Mesothelial cell of epicardium (in vitro differentiated cells): ENCODE results near the gene ATP1B2. TPM values are rescaled to one million over a fixed set of nuclear protein-coding genes. Genes with fewer than 3 reads are reported as not detected.

Source experiments
- DNase-seq, 2 experiments: peaks; one replicate each; pipeline ENCODE4 v3.0.0; 2021; ENCODE audit warnings: low spot score in 2 of 2; ENCODE audit not compliant: unreplicated experiment in 2 of 2
- H3K27ac Mint-ChIP-seq: 2 replicates; pipeline ENCODE4 v1.8.0; 2021; ENCODE audit warnings: mixed read lengths
- H3K27me3 Mint-ChIP-seq: 2 replicates; pipeline ENCODE4 v1.8.0; 2021; ENCODE audit warnings: low read depth, mixed read lengths
- H3K36me3 Mint-ChIP-seq: 2 replicates; pipeline ENCODE4 v1.8.0; 2021; ENCODE audit warnings: mixed read lengths
- H3K4me1 Mint-ChIP-seq: 2 replicates; pipeline ENCODE4 v1.8.0; 2021; ENCODE audit warnings: mixed read lengths
- H3K4me3 Mint-ChIP-seq: 2 replicates; pipeline ENCODE4 v1.8.0; 2021; ENCODE audit warnings: mild to moderate bottlenecking, moderate library complexity, mixed read lengths
- H3K9me3 Mint-ChIP-seq: 2 replicates; pipeline ENCODE4 v1.8.0; 2021; ENCODE audit warnings: mixed read lengths
- total RNA-seq: library from RNA; stranded (reverse); gene quantifications from 3 replicates; pipeline ENCODE4 v1.2.1, GENCODE V29; 2021
- TF ChIP-seq, protein P1 (sequence below): fragments of 200-600 bp; sonication (generic); IDR thresholded peaks from one replicate; pipeline ENCODE4 v1.5.0; 2021; ENCODE audit warnings: antibody characterized with exemption; ENCODE audit not compliant: unreplicated experiment

ATP1B2 gene
- total RNA-seq, 1 donor from 2014 or later: 10.2 TPM

DNA sequence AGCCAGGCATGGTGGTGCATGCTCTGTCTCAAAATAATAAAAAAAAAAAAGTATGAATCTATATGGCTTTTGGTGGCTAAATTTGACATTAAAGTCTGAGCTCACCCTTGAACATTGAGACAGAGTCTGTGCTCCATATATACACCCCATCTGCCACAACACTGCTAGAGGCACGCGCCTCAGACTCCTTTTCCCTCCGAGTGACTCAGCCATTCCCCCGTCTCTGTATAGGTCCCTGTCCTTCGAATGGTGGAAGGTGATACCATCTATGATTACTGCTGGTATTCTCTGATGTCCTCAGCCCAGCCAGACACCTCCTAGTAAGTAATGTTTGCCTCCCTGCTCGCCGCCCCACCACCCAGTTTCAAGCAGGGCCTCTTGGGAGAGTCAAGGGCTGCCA lies 49.8 kb downstream of the ATP1B2 start:
- Mint-ChIP-seq H3K4me3 (no peak overlapping the region), H3K27ac (no peak overlapping the region), H3K27me3 (no peaks in the 10 kb centered on the region), H3K4me1 (peaks cover 15% of the 10 kb centered on the region), H3K9me3 (no peaks in the 10 kb centered on the region), H3K36me3 (peaks cover 11% of the 10 kb centered on the region)
- TF ChIP-seq, protein P1, sequence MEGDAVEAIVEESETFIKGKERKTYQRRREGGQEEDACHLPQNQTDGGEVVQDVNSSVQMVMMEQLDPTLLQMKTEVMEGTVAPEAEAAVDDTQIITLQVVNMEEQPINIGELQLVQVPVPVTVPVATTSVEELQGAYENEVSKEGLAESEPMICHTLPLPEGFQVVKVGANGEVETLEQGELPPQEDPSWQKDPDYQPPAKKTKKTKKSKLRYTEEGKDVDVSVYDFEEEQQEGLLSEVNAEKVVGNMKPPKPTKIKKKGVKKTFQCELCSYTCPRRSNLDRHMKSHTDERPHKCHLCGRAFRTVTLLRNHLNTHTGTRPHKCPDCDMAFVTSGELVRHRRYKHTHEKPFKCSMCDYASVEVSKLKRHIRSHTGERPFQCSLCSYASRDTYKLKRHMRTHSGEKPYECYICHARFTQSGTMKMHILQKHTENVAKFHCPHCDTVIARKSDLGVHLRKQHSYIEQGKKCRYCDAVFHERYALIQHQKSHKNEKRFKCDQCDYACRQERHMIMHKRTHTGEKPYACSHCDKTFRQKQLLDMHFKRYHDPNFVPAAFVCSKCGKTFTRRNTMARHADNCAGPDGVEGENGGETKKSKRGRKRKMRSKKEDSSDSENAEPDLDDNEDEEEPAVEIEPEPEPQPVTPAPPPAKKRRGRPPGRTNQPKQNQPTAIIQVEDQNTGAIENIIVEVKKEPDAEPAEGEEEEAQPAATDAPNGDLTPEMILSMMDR: no peak
- no peak for DNase-seq

DNA sequence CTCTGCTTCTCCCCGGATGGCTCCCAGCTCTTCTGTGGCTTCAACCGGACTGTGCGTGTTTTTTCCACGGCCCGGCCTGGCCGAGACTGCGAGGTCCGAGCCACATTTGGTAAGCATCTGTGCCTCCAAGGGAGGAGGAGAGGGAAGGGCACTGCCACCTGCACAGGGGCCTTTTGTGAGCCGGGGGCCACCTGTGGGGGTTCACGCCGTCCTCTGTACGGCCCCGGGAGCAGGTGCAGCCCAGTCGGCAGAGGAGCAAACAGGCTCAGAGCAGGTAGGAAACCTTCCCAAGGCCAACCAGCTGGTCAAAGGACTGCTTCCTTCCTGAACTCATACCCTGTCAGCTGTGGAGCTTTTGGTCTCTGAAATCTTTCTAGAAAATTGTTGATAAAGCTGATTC lies 51.0 kb downstream of the ATP1B2 start:
- TF ChIP-seq, protein P1: no peak
- H3K27ac Mint-ChIP-seq: no peak overlapping the region
- H3K27me3 Mint-ChIP-seq: no peaks in the 10 kb centered on the region
- peaks cover 3% of the 10 kb centered on the region for H3K36me3 Mint-ChIP-seq
- H3K4me1 Mint-ChIP-seq: peaks cover 26% of the 10 kb centered on the region
- H3K9me3 Mint-ChIP-seq: no peaks in the 10 kb centered on the region
- DNase-seq: no peak
- H3K4me3 Mint-ChIP-seq: no peak overlapping the region

DNA sequence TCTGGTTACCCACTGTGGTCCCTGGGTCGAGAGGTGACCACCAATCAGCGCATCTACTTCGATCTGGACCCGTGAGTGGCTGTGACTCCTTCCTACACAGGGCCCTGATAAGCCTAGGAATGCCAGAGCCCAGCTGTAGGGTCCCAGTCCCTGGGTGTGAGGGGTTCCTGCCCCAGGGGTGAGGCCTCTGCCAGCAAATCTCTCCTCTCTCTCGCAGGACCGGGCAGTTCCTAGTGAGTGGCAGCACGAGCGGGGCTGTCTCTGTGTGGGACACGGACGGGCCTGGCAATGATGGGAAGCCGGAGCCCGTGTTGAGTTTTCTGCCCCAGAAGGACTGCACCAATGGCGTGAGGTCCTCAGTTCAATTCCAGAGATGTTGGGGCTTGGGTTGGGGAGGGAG lies 52.0 kb downstream of the ATP1B2 start:
- H3K27me3 Mint-ChIP-seq: no peaks in the 10 kb centered on the region
- peaks cover 30% of the 10 kb centered on the region for H3K4me1 Mint-ChIP-seq
- TF ChIP-seq, protein P1: no peak
- no peak overlapping the region for H3K27ac Mint-ChIP-seq
- no peak for DNase-seq
- no peak overlapping the region for H3K4me3 Mint-ChIP-seq
- peaks cover 2% of the 10 kb centered on the region for H3K36me3 Mint-ChIP-seq
- H3K9me3 Mint-ChIP-seq: no peaks in the 10 kb centered on the region

DNA sequence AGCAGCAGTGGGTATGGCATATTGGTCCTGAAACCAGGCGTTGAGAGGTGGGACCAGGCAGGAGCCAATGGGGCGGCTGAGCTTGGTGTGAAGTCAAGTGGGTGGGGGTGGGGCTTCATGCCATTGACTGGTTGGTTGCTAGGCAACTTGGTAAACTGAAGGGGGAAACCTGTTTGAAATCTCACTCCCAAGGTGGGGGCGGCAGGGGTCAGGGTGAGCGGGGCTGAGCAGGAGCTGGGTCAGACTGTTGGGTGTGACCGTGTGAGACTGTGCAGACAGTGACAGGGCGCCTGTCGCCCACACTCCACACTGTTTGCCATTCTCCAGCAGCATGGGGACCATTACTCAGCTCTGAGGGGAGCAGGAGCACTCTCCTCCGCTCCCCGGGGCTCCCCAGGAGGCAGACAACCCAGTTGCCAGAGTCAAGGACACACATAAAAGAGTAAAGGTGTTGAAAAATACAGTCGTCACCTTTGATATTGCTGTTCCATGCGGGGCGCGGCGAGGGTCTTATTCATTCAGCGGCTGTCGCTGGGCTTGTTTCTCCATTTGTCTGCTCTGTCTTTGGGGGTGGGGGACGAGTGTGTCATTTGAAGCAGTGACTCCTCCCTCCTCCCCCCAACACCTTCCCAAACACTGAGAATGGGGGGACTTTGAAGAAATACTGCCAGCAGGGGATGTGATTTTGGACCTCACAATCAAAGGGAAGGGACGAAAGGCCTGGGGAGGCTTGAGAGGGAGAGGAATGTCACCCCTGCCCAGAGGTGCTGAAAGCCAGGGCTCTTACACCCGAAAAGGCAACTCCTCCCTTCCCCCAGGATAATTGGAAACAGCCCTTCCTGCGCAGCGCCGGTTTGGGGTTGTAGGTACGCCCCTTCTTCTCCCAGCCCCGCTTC lies 53.1 kb downstream of the ATP1B2 start:
- Mint-ChIP-seq H3K4me3 (peak overlapping the region; percentile 80), H3K27me3 (no peaks in the 10 kb centered on the region), H3K4me1 (peaks cover 30% of the 10 kb centered on the region), H3K36me3 (peaks cover 2% of the 10 kb centered on the region), H3K9me3 (no peaks in the 10 kb centered on the region), H3K27ac (peak overlapping the region; percentile 89)
- peak in 1 of 2 experiments; percentile 56 for DNase-seq
- TF ChIP-seq, protein P1: no peak

DNA sequence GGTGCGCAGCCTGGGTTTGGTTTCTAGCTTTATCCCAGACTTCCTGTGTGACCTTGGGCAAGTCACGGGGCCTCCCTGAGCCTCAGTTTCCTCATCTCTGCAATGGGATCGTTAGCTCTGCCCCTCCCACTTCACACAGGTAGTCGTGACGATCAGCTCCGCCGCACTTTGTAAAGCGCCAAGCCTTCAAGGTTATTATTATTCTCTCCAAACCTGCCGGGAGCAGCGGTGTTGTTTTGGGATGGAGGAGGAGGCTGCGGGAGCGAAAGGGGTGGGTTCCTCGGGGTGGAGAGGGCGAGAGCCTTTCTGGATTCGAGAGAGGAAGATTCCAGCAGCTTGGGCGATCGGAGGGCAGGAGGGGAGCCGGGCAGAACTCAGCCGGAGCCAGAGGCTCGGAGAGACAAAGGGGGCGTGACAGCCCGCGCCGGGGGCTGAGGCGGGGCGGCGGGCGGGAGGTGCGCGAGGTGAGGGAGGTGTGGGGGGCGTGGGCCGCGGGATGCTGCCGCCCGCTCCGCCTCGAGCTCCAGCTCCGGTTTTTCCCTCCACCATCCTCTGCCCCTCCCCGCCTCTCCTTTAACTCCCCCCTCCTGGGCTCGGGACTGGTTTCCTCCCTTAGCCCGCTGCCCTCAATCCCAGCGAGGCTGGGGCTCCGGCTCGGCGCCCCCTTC lies 54.0 kb downstream of the ATP1B2 start, which contains the start of gene EFNB3:
TSS of gene EFNB3 (plus strand) at position 602 of the 668 bp plus-strand sequence. CDS start 397 bp downstream, outside the sequence.
- peaks cover 2% of the 10 kb centered on the region for H3K36me3 Mint-ChIP-seq

More for the DNA sequence above, 54.0 kb downstream of the ATP1B2 start, which contains the start of gene EFNB3:
- TF ChIP-seq, protein P1: no peak
- Mint-ChIP-seq H3K9me3 (no peaks in the 10 kb centered on the region), H3K27me3 (no peaks in the 10 kb centered on the region), H3K4me3 (peak within 1 kb of the TSS; percentile 83), H3K27ac (peak within 1 kb of the TSS; percentile 89), H3K4me1 (peaks cover 30% of the 10 kb centered on the region)
- peak; percentile 57 to 65 for DNase-seq
